ENCODE measurements around the gene SYT13. TPM values are rescaled to one million over a fixed set of nuclear protein-coding genes. Genes with fewer than 3 reads are reported as not detected.

Gene SYT13
- total RNA-seq, 3 donors from 2014 or later = 7.5 to 28.6 (median 22.7) TPM

GRCh38 chr11:45267652-45268299, 18.4 kb downstream of the SYT13 start:
- Histone ChIP-seq H3K4me1 (ENCODE audit: low read depth) (peaks cover 22% of the 10 kb centered on the region), H3K4me3 (no peak overlapping the region), H3K9me3 (no peaks in the 10 kb centered on the region), H3K36me3 (ENCODE audit: low read depth) (no peaks in the 10 kb centered on the region)
- peak in 2 of 3 donors; percentile 36 to 37 for DNase-seq
- peak; percentile 3 for ATAC-seq
- TF ChIP-seq CTCF (IDR thresholded peaks at IDR 0.05) = no peak
- intact Hi-C loops (cut with DNase I, micrococcal nuclease) = no loop called here

GRCh38 chr11:45267052-45267451, 19.1 kb downstream of the SYT13 start:
- H3K4me1 ChIP-seq (ENCODE audit: low read depth) = peaks cover 23% of the 10 kb centered on the region
- H3K36me3 ChIP-seq (ENCODE audit: low read depth) = no peaks in the 10 kb centered on the region
- ATAC-seq = peak; percentile 83
- no peaks in the 10 kb centered on the region for H3K9me3 ChIP-seq
- no peak overlapping the region for H3K4me3 ChIP-seq
- peak; percentile 79 to 94 (median 90) for DNase-seq
- intact Hi-C loops (cut with DNase I, micrococcal nuclease) = no loop called here
- peak; percentile 53 for TF ChIP-seq CTCF (IDR thresholded peaks at IDR 0.05)

GRCh38 chr11:45266676-45267020, 19.5 kb downstream of the SYT13 start:
- DNase-seq (peak in 1 of 3 donors; percentile 59), ATAC-seq (peak; percentile 90)
- TF ChIP-seq CTCF (IDR thresholded peaks at IDR 0.05) = no peak
- H3K4me3 ChIP-seq = no peak overlapping the region
- no peaks in the 10 kb centered on the region for H3K36me3 ChIP-seq (ENCODE audit: low read depth)
- H3K4me1 ChIP-seq (ENCODE audit: low read depth) = peaks cover 23% of the 10 kb centered on the region
- no peaks in the 10 kb centered on the region for H3K9me3 ChIP-seq
- intact Hi-C loops (cut with DNase I, micrococcal nuclease) = no loop called here

- Histone ChIP-seq H3K4me3 (no peak overlapping the region), H3K4me1 (ENCODE audit: low read depth) (peaks cover 23% of the 10 kb centered on the region), H3K36me3 (ENCODE audit: low read depth) (no peaks in the 10 kb centered on the region), H3K9me3 (no peaks in the 10 kb centered on the region)
- TF ChIP-seq CTCF (IDR thresholded peaks at IDR 0.05) = no peak
- ATAC-seq = peak; percentile 55
- intact Hi-C loops (cut with DNase I, micrococcal nuclease) = no loop called here
- DNase-seq = peak in 1 of 3 donors; percentile 70
These were observed 20.0 kb downstream of the SYT13 start for GRCh38 chr11:45265969-45266675.

- H3K36me3 ChIP-seq (ENCODE audit: low read depth) = no peaks in the 10 kb centered on the region
- H3K4me3 ChIP-seq = no peak overlapping the region
- intact Hi-C loops (cut with DNase I, micrococcal nuclease) = no loop called here
- DNase-seq (peak in 1 of 3 donors; percentile 32), ATAC-seq (peak; percentile 31)
- no peaks in the 10 kb centered on the region for H3K9me3 ChIP-seq
- TF ChIP-seq CTCF (IDR thresholded peaks at IDR 0.05) = no peak
- peaks cover 25% of the 10 kb centered on the region for H3K4me1 ChIP-seq (ENCODE audit: low read depth)
These were observed 21.2 kb downstream of the SYT13 start for GRCh38 chr11:45264839-45265515.

All from mucosa of descending colon (tissue), 3 donors.